BJ (cell line): ENCODE results near the gene CLDN3. TPM values are rescaled to one million over a fixed set of nuclear protein-coding genes. Genes with fewer than 3 reads are reported as not detected.
"Not testable (repeated sequence)": the region's sequence is repeated elsewhere in the genome, so short reads cannot be mapped to it uniquely, and the experiment has no call there.

Experiments
- CTCF ChIA-PET: fragments of 350-600 bp; formaldehyde crosslinking; extraction: SDS; loops from one replicate; lab custom pipeline; 2021; ENCODE audit warnings: antibody characterized with exemption, inconsistent platforms; lab: Yijun Ruan, JAX
- POLR2A ChIA-PET: fragments of 300-600 bp; sonication (Branson Sonifier 250); formaldehyde crosslinking; extraction: SDS; loops from one replicate; lab custom pipeline; 2021; ENCODE audit warnings: antibody characterized with exemption; lab: Charles Lee
- DNase-seq: peaks from one replicate; pipeline ENCODE4 v3.0.0-alpha.2; 2011; ENCODE audit warnings: low read depth
- H3K27me3 ChIP-seq: 2 replicates; pipeline ENCODE4 v1.6.0; 2011; ENCODE audit warnings: low read length; ENCODE audit not compliant: control insufficient read depth, insufficient read depth
- H3K36me3 ChIP-seq: 2 replicates; pipeline ENCODE4 v1.5.1; 2011; ENCODE audit warnings: low read length; ENCODE audit not compliant: control insufficient read depth, insufficient read depth
- H3K4me3 ChIP-seq: 2 replicates; pipeline ENCODE4 v1.5.1; 2011; ENCODE audit warnings: low read depth, mild to moderate bottlenecking, control low read depth, low read length
- polyA plus RNA-seq: library from polyadenylated mRNA; depleted of rRNA; stranded (reverse); fragments of >200 nt; gene quantifications from 2 replicates; pipeline ENCODE4 v1.2.3, GENCODE V29; 2011; rRNA removed
- small RNA-seq: library from RNA; depleted of rRNA; stranded (forward); fragments of <200 nt; gene quantifications from one replicate; pipeline ENCODE3, GENCODE V24; 2012; ENCODE audit warnings: low replicate concordance, low read depth; ENCODE audit not compliant: insufficient read length
- TF ChIP-seq, protein P1 (sequence below): IDR thresholded peaks from 2 replicates; pipeline ENCODE4 v1.5.1; 2011; ENCODE audit warnings: low read depth, mild to moderate bottlenecking, control low read depth, inconsistent platforms, low read length, moderate library complexity; ENCODE audit not compliant: insufficient read depth

The CLDN3 gene
- polyA plus RNA-seq, 1 experiment, result not detected

DNA sequence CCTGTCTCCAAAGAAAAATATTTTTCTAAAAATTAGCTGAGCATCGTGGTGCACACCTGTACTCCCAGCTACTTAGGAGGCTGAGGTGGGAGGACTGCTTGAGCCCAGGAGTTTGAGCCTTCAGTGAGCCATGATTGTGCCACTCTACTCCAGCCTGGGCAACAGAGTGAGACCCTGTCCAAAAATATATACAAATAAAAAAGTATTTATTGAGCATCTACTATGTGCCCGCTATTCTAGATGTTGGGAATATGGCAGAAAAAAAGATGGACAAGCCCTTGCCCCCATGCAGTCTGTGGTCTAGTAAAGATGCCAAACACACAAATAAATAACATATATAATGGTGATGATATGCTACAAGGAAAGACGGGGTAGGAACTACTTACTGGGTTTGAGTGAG is 46.3 kb downstream of the CLDN3 start:
- POLR2A ChIA-PET, result no interaction called here
- Histone ChIP-seq H3K4me3 (no peak overlapping the region), H3K36me3 (no peaks in the 10 kb centered on the region), H3K27me3 (no peaks in the 10 kb centered on the region)
- no peak for DNase-seq
- CTCF ChIA-PET, result interaction anchor here (6.2 kb wide), 1 partner anchor 119 kb away, joined by 159 read pairs; no protein-coding TSS in a partner anchor
- TF ChIP-seq, protein P1, sequence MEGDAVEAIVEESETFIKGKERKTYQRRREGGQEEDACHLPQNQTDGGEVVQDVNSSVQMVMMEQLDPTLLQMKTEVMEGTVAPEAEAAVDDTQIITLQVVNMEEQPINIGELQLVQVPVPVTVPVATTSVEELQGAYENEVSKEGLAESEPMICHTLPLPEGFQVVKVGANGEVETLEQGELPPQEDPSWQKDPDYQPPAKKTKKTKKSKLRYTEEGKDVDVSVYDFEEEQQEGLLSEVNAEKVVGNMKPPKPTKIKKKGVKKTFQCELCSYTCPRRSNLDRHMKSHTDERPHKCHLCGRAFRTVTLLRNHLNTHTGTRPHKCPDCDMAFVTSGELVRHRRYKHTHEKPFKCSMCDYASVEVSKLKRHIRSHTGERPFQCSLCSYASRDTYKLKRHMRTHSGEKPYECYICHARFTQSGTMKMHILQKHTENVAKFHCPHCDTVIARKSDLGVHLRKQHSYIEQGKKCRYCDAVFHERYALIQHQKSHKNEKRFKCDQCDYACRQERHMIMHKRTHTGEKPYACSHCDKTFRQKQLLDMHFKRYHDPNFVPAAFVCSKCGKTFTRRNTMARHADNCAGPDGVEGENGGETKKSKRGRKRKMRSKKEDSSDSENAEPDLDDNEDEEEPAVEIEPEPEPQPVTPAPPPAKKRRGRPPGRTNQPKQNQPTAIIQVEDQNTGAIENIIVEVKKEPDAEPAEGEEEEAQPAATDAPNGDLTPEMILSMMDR, result no peak

DNA sequence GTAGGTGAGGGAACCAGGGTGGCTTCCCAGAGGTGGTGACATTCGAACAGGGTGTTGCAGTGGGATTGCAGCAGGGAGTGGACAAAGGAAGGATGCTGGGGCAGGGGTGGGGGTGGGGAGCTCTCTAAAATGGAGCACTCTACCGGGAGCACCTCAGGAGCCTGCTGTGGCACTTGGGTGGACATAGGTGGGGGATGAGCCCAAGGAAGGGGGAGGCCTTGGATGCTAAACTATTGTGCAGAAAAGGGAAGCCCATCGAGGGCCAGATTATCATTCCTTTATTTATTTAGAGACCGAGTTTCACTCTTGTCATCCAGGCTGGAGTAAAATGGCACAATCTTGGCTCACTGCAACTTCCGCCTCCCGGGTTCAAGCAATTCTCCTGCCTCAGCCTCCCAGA is 47.3 kb downstream of the CLDN3 start:
- CTCF ChIA-PET, result interaction anchor here (0.6 to 6.2 kb wide), 5 partner anchors 9 to 118 kb away, joined by 3 to 159 read pairs (median 3); no protein-coding TSS in a partner anchor
- H3K4me3 ChIP-seq, result no peak overlapping the region
- H3K36me3 ChIP-seq, result no peaks in the 10 kb centered on the region
- no peak for DNase-seq
- TF ChIP-seq, protein P1, result no peak
- no peaks in the 10 kb centered on the region for H3K27me3 ChIP-seq
- POLR2A ChIA-PET, result no interaction called here

DNA sequence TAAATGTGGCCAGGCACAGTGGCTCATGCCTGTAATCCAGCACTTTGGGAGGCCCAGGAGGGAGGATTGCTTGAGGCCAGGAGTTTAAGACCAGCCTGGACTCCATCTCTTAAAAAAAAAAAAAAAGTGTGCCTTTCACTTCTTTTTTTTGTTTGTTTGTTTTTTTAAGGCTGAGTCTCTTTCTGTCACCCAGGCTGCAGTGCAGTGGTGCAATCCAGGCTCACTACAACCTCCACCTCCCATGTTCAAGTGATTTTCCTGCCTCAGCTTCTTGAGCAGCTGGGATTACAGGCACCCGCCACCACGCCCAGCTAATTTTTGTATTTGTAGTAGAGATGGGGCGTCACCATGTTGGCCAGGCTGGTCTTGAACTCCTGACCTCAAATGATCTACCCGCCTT is 47.9 kb downstream of the CLDN3 start:
- DNase-seq, H3K27me3 ChIP-seq, H3K36me3 ChIP-seq, POLR2A ChIA-PET, H3K4me3 ChIP-seq: not testable (repeated sequence)
- CTCF ChIA-PET, result interaction anchor here (0.9 to 6.2 kb wide), 4 partner anchors 8 to 117 kb away, joined by 3 to 159 read pairs (median 4); no protein-coding TSS in a partner anchor

DNA sequence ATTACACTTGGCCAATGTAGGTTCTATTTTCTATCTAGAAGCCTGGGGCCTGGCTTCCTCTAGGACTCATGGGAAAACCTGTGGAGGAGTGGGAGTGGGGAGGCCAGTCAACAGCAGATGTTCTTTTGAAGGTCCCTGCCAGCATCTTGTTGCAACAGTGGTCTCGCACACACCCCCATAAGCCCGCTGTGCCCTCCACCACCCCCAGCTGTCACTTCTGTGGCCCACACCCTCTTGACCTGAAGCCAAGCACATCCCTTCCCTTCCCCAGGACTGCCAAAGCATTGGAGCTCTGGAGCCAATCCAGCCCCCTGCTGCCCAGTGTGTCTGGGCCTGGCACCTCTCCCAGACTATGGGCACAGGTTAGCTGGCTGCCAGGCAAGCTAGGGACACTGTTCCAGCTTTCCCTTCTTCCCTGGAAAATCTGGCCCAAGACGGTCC is 48.7 kb downstream of the CLDN3 start:
- no peaks in the 10 kb centered on the region for H3K27me3 ChIP-seq
- ChIA-PET POLR2A (interaction anchor here (0.6 kb wide), 1 partner anchor 10 kb away, joined by 3 read pairs; no protein-coding TSS in a partner anchor), CTCF (interaction anchor here (6.2 kb wide), 1 partner anchor 116 kb away, joined by 159 read pairs; no protein-coding TSS in a partner anchor)
- TF ChIP-seq, protein P1, result no peak
- DNase-seq, result no peak
- H3K4me3 ChIP-seq, result no peak overlapping the region
- no peaks in the 10 kb centered on the region for H3K36me3 ChIP-seq

DNA sequence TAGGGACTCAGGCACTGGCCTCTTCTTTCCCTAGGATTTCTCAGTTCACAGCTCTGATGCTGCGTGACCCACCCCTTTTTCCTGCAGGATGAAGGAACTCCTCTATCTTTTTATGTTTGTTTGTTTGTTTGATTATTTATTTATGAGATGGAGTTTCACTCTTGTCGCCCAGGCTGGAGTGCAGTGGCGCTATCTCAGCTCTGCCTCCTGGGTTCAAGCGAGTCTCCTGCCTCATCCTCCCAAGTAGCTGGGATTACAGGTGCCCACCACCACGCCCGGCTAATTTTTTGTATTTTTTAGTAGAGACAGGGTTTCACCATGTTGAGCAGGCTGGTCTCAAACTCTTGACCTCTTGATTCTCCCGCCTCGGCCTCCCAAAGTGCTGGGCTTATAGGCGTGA is 49.6 kb downstream of the CLDN3 start:
- H3K27me3 ChIP-seq, DNase-seq, H3K36me3 ChIP-seq, POLR2A ChIA-PET, H3K4me3 ChIP-seq: not testable (repeated sequence)
- CTCF ChIA-PET, result interaction anchor here (0.8 to 1.9 kb wide), 6 partner anchors 16 to 114 kb away, joined by 3 to 18 read pairs (median 3); no protein-coding TSS in a partner anchor

DNA sequence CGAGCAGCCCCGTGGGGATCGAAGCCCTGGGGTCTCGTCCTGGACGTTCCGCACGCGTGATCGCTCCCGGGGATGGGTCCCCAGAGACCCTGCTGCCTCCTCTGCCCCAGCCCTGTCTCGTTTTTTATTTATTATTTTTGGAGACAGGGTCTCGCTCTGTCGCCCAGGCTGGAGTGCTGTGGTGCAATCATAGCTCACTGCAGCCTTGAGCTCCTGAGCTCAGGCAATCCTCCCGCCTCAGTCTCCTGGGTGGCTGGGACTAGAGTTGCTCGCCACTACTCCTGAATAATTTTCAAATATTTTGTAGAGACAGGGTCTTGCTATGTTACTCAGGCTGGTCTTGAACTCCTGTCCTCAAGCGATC is 50.3 kb downstream of the CLDN3 start:
- TF ChIP-seq, protein P1, result no peak
- no peak for DNase-seq
- Histone ChIP-seq H3K27me3 (no peaks in the 10 kb centered on the region), H3K36me3 (no peaks in the 10 kb centered on the region), H3K4me3 (peak overlapping the region; percentile 43)
- ChIA-PET CTCF (interaction anchor here (0.6 to 1.9 kb wide), 10 partner anchors 15 to 131 kb away, joined by 3 to 18 read pairs (median 3); no protein-coding TSS in a partner anchor), POLR2A (no interaction called here)

Small RNAs within 50 kb of the gene (small RNA-seq; reads per million reads assigned to genes)
- not detected for gene RN7SL265P

Other genes starting within 250 kb of the CLDN3 start
- gene BAZ1B, start 248.0 kb downstream of the CLDN3 start, polyA plus RNA-seq, result 12.4 and 18.8 TPM in 2 replicates
- 65.2 and 89.6 TPM in 2 replicates for gene BCL7B, start 212.6 kb downstream of the CLDN3 start, polyA plus RNA-seq
- gene TBL2, start 191.7 kb downstream of the CLDN3 start, polyA plus RNA-seq, result 40.6 and 63.7 TPM in 2 replicates
- gene MLXIPL, start 145.7 kb downstream of the CLDN3 start, polyA plus RNA-seq, result not detected in 2 replicates
- 2.2 and 3.3 TPM in 2 replicates for gene VPS37D, start 102.4 kb downstream of the CLDN3 start, polyA plus RNA-seq
- 6.4 and 6.9 TPM in 2 replicates for gene DNAJC30, start 86.8 kb downstream of the CLDN3 start, polyA plus RNA-seq
- 66.9 and 69.8 TPM in 2 replicates for gene BUD23, start 86.7 kb downstream of the CLDN3 start, polyA plus RNA-seq
- 10.7 and 12.2 TPM in 2 replicates for gene STX1A, start 50.6 kb downstream of the CLDN3 start, polyA plus RNA-seq
- 11.6 and 16.9 TPM in 2 replicates for gene ABHD11, start 31.5 kb downstream of the CLDN3 start, polyA plus RNA-seq
- 0.07 and 0.18 TPM in 2 replicates for gene CLDN4, start 60.7 kb upstream of the CLDN3 start, polyA plus RNA-seq
- gene METTL27, start 72.2 kb upstream of the CLDN3 start, polyA plus RNA-seq, result 1.1 and 1.5 TPM in 2 replicates
- gene TMEM270, start 90.9 kb upstream of the CLDN3 start, polyA plus RNA-seq, result not detected in 2 replicates